Stomach smooth muscle (tissue), 2 donors: ENCODE results near the gene DACH1.
"Not testable (repeated sequence)": the region's sequence is repeated elsewhere in the genome, so short reads cannot be mapped to it uniquely, and the experiment has no call there.

ENCODE experiments used
- H3K27ac ChIP-seq: one replicate; pipeline ENCODE4 v1.7.0; 2013; ENCODE audit warnings: mild to moderate bottlenecking, low read length, inconsistent platforms
- H3K27me3 ChIP-seq, 2 donors: one replicate each; pipeline ENCODE4 v1.7.0; 2013; ENCODE audit warnings: low read length in 2 of 2; ENCODE audit not compliant: insufficient read depth in 2 of 2, control insufficient read depth in 1 of 2
- H3K36me3 ChIP-seq, 2 donors: one replicate each; pipeline ENCODE4 v1.7.0; 2013; ENCODE audit warnings: low read length in 2 of 2; ENCODE audit not compliant: control insufficient read depth in 2 of 2, insufficient read depth in 2 of 2
- H3K4me1 ChIP-seq: one replicate; pipeline ENCODE4 v1.7.0; 2013; ENCODE audit warnings: low read length; ENCODE audit not compliant: control insufficient read depth, insufficient read depth
- H3K4me3 ChIP-seq, 2 donors: one replicate each; pipeline ENCODE4 v1.7.0; 2013; ENCODE audit warnings: low read length in 2 of 2
- H3K9ac ChIP-seq, 2 donors: one replicate each; pipeline ENCODE4 v1.7.0; 2013; ENCODE audit warnings: low read length in 2 of 2, mild to moderate bottlenecking in 1 of 2
- H3K9me3 ChIP-seq, 2 donors: one replicate each; pipeline ENCODE4 v1.7.0; 2013; ENCODE audit warnings: low read length in 2 of 2; ENCODE audit not compliant: control insufficient read depth in 2 of 2
- donor health status: healthy.
- donor health status: Pancreatic carcinoma.

Gene DACH1

DNA sequence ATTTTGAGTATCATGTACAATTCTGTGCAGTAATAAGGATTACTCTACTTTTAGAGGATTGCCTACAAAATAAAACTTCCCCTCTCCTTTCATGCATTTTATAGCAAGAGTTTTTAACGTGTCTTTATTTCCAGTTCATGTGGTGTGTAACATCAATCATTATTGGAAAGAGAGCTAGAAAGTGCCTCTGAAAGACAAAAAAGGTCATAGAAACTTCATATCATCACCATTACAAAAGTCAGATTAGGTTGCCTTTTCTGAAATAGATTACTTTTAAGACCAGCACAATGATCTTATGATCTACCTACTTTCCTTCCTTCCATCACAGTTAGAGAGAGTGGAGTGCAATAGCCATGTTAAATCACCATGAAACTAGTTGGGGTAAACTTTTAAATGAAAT, 12.6 kb downstream of the DACH1 start:
- Histone ChIP-seq H3K36me3 (no peaks in the 10 kb centered on the region), H3K4me1 (no peaks in the 10 kb centered on the region), H3K27me3 (no peaks in the 10 kb centered on the region), H3K4me3 (no peak overlapping the region), H3K9me3 (no peaks in the 10 kb centered on the region), H3K27ac (no peak overlapping the region), H3K9ac (no peak overlapping the region)

DNA sequence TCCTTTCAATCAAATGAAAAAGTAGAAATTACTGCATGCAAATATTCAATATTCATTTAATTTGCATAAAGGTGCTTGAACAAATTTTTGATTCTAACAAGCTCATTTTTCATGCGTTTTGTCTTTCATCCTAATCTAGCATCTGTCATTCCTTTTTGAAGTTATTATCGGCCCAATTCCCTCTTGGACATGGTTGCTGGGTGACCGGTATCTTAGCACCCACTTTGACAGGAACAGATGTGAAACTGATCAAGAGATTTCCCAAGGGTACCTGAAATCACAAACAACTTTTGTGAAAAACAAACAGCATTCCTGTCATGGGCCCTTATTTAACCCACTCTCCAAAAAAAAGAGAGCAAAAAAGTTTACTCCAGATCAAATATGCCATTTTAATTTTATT, 13.3 kb downstream of the DACH1 start:
- no peaks in the 10 kb centered on the region for H3K9me3 ChIP-seq
- H3K36me3 ChIP-seq, result no peaks in the 10 kb centered on the region
- no peaks in the 10 kb centered on the region for H3K27me3 ChIP-seq
- no peaks in the 10 kb centered on the region for H3K4me1 ChIP-seq
- H3K4me3 ChIP-seq, result no peak overlapping the region
- H3K9ac ChIP-seq, result no peak overlapping the region
- H3K27ac ChIP-seq, result no peak overlapping the region

DNA sequence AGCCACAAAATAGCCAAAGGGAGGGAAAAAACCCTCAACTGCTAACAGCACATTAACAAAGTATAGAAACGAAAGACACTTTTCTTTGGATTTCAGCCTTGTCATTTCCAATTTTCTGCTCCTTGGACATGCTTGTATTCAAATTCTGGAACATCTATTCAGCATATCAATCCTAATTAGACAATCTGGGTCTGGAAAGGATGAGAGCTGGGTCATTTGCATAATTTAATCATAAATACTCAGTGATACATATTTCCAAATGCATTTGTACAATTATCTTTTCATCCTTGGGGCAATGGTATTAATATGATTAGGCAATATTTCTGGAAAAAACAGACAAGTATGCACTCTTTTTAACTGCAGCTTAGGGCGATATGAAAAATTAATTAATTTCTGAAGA, 14.3 kb downstream of the DACH1 start:
- no peaks in the 10 kb centered on the region for H3K27me3 ChIP-seq
- no peaks in the 10 kb centered on the region for H3K4me1 ChIP-seq
- H3K4me3 ChIP-seq, result no peak overlapping the region
- no peak overlapping the region for H3K27ac ChIP-seq
- H3K9ac ChIP-seq, result no peak overlapping the region
- no peaks in the 10 kb centered on the region for H3K9me3 ChIP-seq
- H3K36me3 ChIP-seq, result no peaks in the 10 kb centered on the region

DNA sequence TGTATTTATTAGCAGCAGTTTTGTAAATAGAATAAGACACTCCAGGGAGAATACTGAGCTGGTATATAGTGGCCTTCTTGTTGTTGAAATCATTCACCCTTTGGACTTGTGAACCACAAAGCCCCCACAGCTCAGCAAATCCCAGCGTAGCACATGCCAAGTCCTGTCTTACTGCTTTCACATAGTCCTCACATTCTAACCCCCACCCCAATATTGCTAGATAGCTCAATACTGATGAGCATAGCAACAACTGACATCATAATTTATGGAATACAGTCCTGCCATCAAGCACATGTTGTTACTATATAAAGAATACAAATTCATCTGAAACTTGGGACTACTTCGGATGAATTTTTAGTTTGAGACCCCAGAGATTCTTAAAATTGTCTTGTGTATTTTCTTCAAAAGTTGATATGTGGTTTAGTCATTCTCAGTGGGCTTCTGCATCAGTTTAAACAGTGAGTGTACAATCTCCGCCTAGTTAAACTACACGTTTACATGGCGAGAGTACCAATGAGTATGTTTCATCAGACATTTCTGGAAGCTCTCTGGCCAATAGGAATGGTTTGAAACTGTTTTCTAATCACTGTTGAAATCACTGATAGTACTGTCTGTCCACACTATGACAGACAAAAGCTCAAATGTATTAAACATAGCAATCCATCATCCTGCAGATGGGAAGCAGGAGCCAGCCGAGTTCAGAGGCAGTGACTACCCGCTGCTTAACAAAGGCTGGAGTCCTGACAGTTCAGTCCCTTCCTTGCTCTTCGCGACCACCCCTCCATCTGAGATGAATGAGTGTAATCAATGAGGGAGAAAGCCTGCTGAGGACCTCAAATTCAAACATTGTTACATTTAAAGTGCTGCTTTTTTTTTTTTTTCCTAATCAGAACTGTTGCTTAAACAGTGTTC, 15.2 kb downstream of the DACH1 start:
- no peak overlapping the region for H3K4me3 ChIP-seq
- no peak overlapping the region for H3K27ac ChIP-seq
- H3K27me3 ChIP-seq, result no peaks in the 10 kb centered on the region
- no peak overlapping the region for H3K9ac ChIP-seq
- H3K4me1 ChIP-seq, result no peaks in the 10 kb centered on the region
- no peaks in the 10 kb centered on the region for H3K36me3 ChIP-seq
- H3K9me3 ChIP-seq, result no peaks in the 10 kb centered on the region

DNA sequence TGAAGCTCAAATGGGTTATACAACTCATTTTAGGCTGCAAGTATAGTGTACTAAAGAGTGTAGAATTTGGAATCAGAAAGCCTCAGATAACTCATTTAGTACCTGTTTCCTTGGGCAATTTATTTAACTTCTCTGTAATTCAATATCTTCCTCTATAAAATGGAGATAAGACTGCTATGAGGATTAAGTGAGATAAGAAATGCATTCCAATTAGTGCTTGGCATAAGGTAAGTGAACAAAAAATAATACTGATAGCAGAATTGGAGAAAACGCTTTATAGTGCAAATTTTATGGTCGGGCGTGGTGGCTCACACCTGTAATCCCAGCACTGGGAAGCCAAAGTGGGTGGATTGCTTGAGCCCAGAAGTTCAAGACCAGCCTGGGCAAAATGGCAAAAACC, 25.0 kb downstream of the DACH1 start:
- Histone ChIP-seq H3K4me3 (no peak overlapping the region), H3K27ac (no peak overlapping the region), H3K27me3 (no peaks in the 10 kb centered on the region), H3K36me3 (no peaks in the 10 kb centered on the region), H3K9ac (no peak overlapping the region), H3K4me1 (no peaks in the 10 kb centered on the region), H3K9me3 (no peaks in the 10 kb centered on the region)

DNA sequence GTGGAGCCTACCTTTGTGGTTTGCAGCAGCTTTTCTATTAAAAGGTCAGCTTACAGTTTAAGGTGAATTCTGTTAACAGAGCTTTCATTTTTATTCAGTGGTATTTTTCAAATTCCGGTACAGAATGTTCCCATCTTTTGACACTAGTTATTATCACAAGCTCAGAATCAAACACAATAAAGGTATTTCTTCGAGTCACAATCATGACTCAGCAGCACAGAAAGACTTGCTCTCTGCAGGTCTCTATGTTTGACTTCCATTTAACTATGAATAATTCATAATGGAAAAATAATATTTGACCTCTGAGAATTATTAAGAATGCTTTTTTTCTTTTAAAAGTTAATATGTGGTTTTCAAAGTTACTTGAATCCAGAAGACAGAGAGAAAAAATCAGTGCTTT, 28.2 kb downstream of the DACH1 start:
- no peaks in the 10 kb centered on the region for H3K27me3 ChIP-seq
- H3K4me3 ChIP-seq, result no peak overlapping the region
- no peak overlapping the region for H3K9ac ChIP-seq
- no peaks in the 10 kb centered on the region for H3K4me1 ChIP-seq
- H3K27ac ChIP-seq, result no peak overlapping the region
- no peaks in the 10 kb centered on the region for H3K9me3 ChIP-seq
- no peaks in the 10 kb centered on the region for H3K36me3 ChIP-seq

DNA sequence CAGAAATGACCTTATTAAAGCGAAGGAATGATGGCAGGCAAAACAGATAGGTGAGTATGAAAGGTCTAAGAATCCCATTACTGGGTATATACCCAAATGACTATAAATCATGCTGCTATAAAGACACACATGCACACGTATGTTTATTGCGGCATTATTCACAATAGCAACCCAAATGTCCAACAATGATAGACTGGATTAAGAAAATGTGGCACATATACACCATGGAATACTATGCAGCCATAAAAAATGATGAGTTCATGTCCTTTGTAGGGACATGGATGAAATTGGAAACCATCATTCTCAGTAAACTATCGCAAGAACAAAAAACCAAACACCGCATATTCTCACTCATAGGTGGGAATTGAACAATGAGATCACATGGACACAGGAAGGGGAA, 29.4 kb downstream of the DACH1 start:
- not testable (repeated sequence) for H3K4me3 ChIP-seq, H3K27me3 ChIP-seq, H3K9ac ChIP-seq, H3K9me3 ChIP-seq, H3K27ac ChIP-seq, H3K36me3 ChIP-seq, H3K4me1 ChIP-seq

GRCh38 chr13:71831716-71832115, 35.3 kb downstream of the DACH1 start:
- Histone ChIP-seq H3K4me1 (no peaks in the 10 kb centered on the region), H3K27me3 (no peaks in the 10 kb centered on the region), H3K36me3 (no peaks in the 10 kb centered on the region), H3K9me3 (no peaks in the 10 kb centered on the region), H3K9ac (no peak overlapping the region), H3K4me3 (no peak overlapping the region), H3K27ac (no peak overlapping the region)

DNA sequence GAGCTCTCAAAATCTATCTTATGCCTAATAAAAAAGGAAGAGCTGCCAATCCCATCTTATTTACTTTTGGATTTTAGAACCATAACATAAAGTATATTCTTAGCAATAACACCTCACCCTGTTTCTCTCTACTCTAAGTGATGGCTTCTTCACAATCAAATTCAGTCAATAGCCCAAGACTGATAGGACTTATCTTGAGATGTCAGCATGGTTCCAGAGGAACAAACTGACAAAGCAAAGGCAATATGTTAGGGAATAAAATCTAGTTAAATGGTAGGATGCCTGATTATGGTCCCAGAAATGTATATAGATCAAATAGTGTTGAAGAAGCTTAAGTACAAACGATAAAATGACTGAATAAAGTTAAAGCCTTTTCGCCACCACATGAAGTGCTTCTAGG, 36.3 kb downstream of the DACH1 start:
- Histone ChIP-seq H3K4me1 (no peaks in the 10 kb centered on the region), H3K27ac (no peak overlapping the region), H3K9ac (no peak overlapping the region), H3K36me3 (no peaks in the 10 kb centered on the region), H3K9me3 (no peaks in the 10 kb centered on the region), H3K4me3 (no peak overlapping the region), H3K27me3 (no peaks in the 10 kb centered on the region)

DNA sequence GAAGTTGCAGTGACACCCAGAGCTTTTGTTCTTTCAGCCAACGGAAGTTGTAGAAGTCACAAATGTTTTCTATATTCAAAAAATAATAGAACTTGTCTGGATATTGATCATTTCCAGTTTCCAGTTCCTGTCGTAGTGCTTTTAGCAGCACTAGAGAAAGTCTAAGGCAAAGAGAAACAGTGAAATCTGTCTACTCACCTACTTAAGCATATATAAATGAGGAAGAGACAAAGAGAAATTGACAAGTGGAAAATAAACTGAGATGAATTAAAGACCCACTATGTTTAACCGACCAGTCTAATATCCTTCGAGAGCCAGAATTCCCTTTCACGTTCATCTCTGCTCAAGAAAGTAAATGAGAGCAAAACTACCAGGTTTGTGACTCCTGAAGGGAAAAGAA, 36.7 kb downstream of the DACH1 start:
- Histone ChIP-seq H3K27ac (no peak overlapping the region), H3K27me3 (no peaks in the 10 kb centered on the region), H3K4me1 (no peaks in the 10 kb centered on the region), H3K36me3 (no peaks in the 10 kb centered on the region), H3K9me3 (no peaks in the 10 kb centered on the region), H3K4me3 (no peak overlapping the region), H3K9ac (no peak overlapping the region)

DNA sequence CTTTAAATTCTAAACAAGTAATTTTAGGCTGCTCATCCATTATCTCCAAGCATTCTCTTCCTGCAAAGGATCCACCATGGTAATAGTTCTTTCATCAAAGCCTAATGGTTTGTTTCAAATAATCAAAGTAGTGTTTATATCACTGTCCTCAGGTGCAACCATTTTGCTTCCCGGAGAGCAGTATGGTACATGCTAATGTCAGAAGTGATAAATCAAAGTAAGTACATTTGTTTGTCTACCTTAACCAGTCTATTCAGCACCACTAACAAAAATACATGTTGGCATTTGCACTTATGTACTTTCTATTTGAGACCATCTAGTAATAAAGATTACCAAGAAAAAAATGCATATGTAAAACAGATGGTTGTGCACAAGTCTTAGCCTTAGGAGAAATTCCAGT, 37.5 kb downstream of the DACH1 start:
- Histone ChIP-seq H3K27me3 (no peaks in the 10 kb centered on the region), H3K9ac (no peak overlapping the region), H3K4me1 (no peaks in the 10 kb centered on the region), H3K4me3 (no peak overlapping the region), H3K27ac (no peak overlapping the region), H3K9me3 (no peaks in the 10 kb centered on the region), H3K36me3 (no peaks in the 10 kb centered on the region)
